Gastrocnemius medialis (tissue), 4 donors: ENCODE data around the gene KCNQ4.

ENCODE experiments used
- CTCF ChIP-seq, 5 experiments: fragments of 450-650 bp in 3 of 5; fragments of 200-600 bp in 2 of 5; sonication (generic) in 2 of 5; IDR thresholded peaks in 4 of 5; conservative IDR thresholded peaks in 1 of 5; 1 replicate in 4 of 5; 2 replicates in 1 of 5; pipeline ENCODE4 v1.5.1; 2016 to 2019; ENCODE audit warnings: antibody characterized with exemption in 5 of 5, mild to moderate bottlenecking in 3 of 5, moderate library complexity in 3 of 5
- POLR2A ChIP-seq, 2 donors: fragments of 450-650 bp; IDR thresholded peaks; one replicate each; pipeline ENCODE4 v1.6.1; 2017; ENCODE audit warnings: antibody characterized with exemption in 2 of 2, mild to moderate bottlenecking in 2 of 2, moderate library complexity in 2 of 2

DNA sequence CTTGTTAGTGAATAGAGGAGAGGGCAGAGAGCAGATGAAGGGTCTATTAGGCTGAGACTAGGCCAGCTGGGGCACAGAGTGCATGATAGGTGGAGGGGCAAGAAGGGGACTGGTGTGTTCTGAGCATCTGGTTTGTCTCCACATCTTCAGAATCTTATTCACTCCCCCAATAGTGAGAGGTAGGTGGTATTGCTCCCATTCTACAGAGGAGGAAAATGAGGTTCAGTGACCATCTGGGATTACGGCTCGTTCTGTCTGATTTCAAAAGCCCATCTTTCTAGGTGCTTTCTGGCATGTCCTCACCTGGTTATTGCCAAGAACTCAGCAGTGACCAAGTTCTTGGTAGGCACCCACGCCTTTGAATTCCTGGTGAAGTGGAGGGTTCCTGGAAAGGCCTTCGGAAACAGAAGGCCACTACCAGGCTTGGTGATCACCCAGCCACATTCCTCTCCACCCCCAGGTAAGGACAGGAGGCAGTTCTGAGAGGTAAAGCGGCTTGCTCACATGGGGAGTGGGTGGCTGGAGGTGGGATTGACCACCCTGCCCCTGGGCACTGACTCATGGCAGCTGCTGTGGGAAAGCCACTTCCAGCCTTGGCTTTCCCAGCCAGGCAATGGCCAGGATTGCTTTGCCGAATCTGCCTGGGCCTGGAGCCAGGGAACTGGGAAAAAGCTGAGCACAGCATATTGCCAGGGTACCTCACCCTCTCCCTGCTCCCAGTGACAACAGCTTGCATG is 97.4 kb downstream of the KCNQ4 start:
- no peak for TF ChIP-seq CTCF (IDR thresholded peaks at IDR 0.05 in 4 of 5, conservative IDR thresholded peaks at IDR 0.05 in 1 of 5)
- TF ChIP-seq POLR2A (IDR thresholded peaks at IDR 0.05): no peak
